ENCODE results near the gene GPR156.

- TF ChIP-seq CTCF (IDR thresholded peaks at IDR 0.05): no peak
- TF ChIP-seq POLR2A (IDR thresholded peaks at IDR 0.05): no peak
Observed at GRCh38 chr3:120272286-120272685, 12.7 kb downstream of the GPR156 start.

All from tibial nerve (tissue), 3 donors.